Measurements from ENCODE around the gene DCTN3.
A peak's percentile ranks its signal among the peaks of the same experiment; 100 is the strongest.

DCTN3 gene

GRCh38 chr9:34623374-34624235 is 3.3 kb upstream of the DCTN3 start:
- no peak for DNase-seq (ENCODE audit: low spot score)

GRCh38 chr9:34615132-34615531 is 5.2 kb downstream of the DCTN3 start:
- DNase-seq (ENCODE audit: low spot score): no peak

- DNase-seq (ENCODE audit: low spot score): peak; percentile 82
Observed at GRCh38 chr9:34612788-34613390, 7.4 kb downstream of the DCTN3 start.

- peak; percentile 96 for DNase-seq (ENCODE audit: low spot score)
Observed at GRCh38 chr9:34611811-34612787, 8.2 kb downstream of the DCTN3 start, which contains the start of gene RPP25L. RPP25L (minus strand) TSS chr9:34612097; CDS start chr9:34611296, 801 bp downstream.

- DNase-seq (ENCODE audit: low spot score): no peak
Observed at GRCh38 chr9:34611251-34611810, 9.0 kb downstream of the DCTN3 start.

GRCh38 chr9:34610434-34611206 is 9.7 kb downstream of the DCTN3 start:
- DNase-seq (ENCODE audit: low spot score): no peak

- DNase-seq (ENCODE audit: low spot score): no peak
Observed at GRCh38 chr9:34607331-34607730, 13.0 kb downstream of the DCTN3 start.

GRCh38 chr9:34606905-34607304 is 13.4 kb downstream of the DCTN3 start:
- DNase-seq (ENCODE audit: low spot score): no peak

- DNase-seq (ENCODE audit: low spot score): no peak
Observed at GRCh38 chr9:34606190-34606589, 14.1 kb downstream of the DCTN3 start.

- DNase-seq (ENCODE audit: low spot score): peak; percentile 86
Observed at GRCh38 chr9:34603610-34604231, 16.6 kb downstream of the DCTN3 start.

GRCh38 chr9:34601937-34602573 is 18.2 kb downstream of the DCTN3 start:
- DNase-seq (ENCODE audit: low spot score): no peak

GRCh38 chr9:34600908-34601307 is 19.4 kb downstream of the DCTN3 start:
- no peak for DNase-seq (ENCODE audit: low spot score)

GRCh38 chr9:34599546-34599945 is 20.7 kb downstream of the DCTN3 start:
- no peak for DNase-seq (ENCODE audit: low spot score)

GRCh38 chr9:34594177-34594576 is 26.1 kb downstream of the DCTN3 start:
- DNase-seq (ENCODE audit: low spot score): no peak

- no peak for DNase-seq (ENCODE audit: low spot score)
Observed at GRCh38 chr9:34592895-34593601, 27.2 kb downstream of the DCTN3 start.

GRCh38 chr9:34591917-34592866 is 28.1 kb downstream of the DCTN3 start:
- no peak for DNase-seq (ENCODE audit: low spot score)

- DNase-seq (ENCODE audit: low spot score): peak; percentile 92
Observed at GRCh38 chr9:34591248-34591916, 28.9 kb downstream of the DCTN3 start.
